Amygdala (tissue), 56 donors: Measurements from ENCODE around the gene RCE1.
A peak's percentile ranks its signal among the peaks of the same experiment; 100 is the strongest.

ENCODE experiments used
- DNase-seq, 56 donors: peaks; one replicate each; lab custom pipeline; 2025; lab: John Stamatoyannopoulos, UW

The RCE1 gene

GRCh38 chr11:66866511-66866986 lies 23.3 kb downstream of the RCE1 start:
- no peak for DNase-seq

GRCh38 chr11:66867425-66868040 lies 24.3 kb downstream of the RCE1 start:
- no peak for DNase-seq

DNA sequence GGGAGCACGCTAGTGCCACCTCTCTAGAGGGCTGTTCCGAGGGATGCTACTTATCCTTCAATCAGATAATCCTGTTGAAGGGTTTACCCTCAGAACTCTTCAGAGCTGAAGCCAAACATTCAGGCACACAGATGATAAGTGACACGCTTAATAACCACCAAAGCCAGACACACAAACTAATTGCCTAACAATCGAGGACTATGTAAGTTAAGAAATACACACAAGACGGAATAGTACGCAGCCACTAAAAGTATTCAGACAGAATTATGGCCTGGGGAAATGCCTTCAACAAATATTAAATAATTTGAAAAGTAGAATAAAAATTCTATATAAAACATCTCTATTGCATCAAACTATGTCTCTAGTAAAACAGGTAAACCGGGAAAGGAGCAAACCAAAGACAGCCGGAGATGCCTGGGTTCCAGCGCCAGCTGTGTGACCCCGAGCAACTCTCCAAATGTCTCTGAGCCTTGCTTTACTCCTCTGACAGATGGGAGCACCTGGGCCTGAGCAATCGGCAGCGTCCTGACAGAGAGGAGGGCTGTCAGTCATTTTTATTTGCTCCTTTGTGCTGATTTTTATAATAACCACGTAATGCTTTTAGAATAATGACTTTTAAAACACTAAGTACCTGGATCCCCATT lies 25.0 kb downstream of the RCE1 start:
- no peak for DNase-seq

DNA sequence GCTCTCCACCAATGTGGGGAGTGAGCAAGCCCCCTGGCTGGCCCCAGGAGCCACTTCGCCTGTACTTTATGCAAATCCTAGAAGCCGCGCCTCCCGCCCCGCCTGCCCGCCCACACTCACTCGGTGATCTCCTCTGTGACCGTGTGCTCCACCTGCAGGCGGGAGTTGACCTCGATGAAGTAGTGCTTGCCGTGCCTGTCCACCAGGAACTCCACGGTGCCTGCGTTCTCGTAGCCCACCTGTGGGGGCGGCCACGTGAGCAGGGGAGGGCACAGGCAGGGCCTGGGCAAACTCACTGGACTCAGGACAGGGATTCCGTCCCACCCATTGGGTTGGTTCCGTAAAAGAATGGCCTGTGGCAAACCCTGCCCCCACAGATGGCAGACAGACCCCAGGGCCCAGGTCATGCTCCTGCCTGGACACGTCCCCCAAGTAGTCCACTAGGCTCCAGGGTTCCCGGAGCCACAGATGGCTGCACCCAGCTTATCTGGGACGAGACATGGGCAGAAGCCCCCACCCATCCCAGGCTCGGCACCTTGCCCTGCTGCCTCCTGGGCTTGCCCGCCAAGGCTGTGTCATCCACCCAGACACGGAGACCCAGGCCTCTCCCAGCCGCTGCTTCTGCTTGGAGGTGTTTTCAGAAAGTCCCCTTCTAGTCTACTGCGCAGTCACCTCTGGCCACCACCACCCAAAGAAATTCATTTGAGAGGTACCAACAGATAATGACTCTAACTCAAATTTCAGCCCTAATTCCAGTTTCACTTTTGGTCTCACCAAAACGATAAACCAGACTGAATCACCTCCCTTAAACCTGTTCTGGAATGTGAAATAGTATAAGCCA lies 25.7 kb downstream of the RCE1 start:
- no peak for DNase-seq

DNA sequence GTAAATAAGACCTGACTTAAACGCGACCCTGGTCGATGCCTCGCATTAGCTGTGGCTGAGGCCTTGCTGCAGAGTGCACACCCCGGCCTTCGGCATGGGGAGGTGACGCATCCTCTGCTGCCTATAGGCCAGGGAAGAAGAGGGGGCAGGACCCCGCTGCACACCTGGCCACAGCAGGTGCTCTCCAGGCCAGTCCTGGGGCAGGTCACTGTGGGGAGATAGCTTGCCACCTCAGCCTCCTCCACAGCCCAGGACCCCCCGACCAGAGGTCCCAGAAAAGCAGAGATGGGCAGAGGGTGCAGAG lies 26.3 kb downstream of the RCE1 start:
- no peak for DNase-seq

- no peak for DNase-seq
These were observed 26.9 kb downstream of the RCE1 start for GRCh38 chr11:66870131-66870530.

DNA sequence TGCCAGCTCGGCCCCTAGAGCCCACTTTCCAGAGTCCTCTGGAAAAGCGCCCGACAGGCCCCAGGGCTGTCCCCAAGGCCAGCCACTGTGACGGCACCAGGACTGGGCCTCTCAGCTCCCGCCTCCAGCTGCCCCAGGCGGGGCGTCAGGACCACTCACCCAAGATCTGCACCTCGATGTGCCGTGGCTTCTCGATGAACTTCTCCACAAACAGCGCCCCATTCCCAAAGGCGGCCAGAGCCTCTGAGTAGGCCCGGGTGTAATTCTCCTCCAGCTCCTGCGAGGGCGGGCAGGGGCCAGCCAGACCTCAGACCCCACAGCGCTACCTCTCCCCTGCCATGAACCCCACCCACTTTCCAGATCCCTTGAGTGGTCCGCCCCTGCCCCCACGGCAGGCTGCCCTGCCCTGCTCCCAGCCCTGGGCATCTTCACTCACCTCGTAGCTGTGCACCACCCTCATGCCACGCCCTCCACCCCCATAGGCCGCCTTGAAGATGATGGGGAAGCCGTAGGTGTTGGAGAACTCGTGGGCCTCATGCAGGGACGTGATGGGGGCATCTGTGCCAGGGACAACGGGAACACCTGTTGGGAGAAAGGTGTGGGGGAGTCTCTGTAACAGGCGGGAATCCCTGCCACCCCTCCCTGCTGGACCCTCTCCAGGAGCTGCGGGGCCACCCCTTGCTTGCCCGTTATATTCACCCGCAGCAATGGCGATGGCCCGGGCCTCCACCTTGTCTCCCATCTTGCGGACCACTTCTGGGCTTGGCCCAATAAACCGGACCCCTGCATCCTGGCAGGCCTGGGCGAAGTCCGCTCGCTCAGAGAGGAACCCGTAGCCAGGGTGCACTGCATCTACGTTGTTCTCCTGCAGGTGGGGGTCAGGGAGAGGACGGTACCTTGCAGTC lies 27.6 kb downstream of the RCE1 start:
- DNase-seq = no peak

GRCh38 chr11:66871521-66871901 lies 28.3 kb downstream of the RCE1 start:
- DNase-seq = no peak

DNA sequence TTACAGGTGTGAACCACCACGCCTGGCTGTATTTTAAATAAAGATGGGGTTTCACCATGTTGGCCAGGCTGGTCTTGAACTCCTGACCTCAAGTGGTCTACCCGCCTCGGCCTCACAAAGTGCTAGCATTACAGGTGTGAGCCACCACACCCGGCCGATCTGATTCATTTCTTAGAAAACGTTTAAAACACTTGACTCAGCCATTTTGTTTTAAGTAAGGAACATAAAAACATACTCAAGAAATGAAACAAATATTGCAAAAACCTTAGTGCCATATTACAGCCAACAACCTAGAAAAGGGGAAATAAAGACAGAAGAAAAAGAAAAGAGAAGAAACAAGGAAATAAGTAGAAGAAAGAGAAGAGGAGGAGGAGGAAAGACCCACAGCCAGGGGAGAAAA lies 31.0 kb downstream of the RCE1 start:
- no peak for DNase-seq

- no peak for DNase-seq
These were observed 32.1 kb downstream of the RCE1 start for GRCh38 chr11:66875378-66875777.

- no peak for DNase-seq
These were observed 34.5 kb downstream of the RCE1 start for GRCh38 chr11:66877588-66878385.

DNA sequence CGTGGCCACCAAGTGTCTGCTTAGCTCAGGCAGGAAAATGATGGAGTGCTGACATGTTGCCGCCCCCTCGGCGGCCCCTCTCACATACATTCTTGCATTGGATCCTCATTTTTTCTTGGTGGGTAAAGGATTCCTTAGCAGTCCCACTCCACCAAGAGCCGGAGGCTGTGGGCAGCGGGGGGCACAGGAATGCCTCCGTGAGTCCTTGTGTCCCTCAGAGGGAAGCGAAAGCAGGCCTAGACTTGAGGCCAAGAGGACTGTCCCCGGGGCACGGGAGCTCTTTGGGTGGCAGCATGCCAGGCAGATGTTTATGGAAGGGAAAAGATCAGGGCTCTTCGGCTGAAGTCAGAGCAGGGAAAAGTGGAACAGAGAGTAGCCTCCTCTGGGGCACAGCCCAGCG lies 35.2 kb downstream of the RCE1 start:
- no peak for DNase-seq

- DNase-seq = no peak
These were observed 35.8 kb downstream of the RCE1 start for GRCh38 chr11:66879000-66879399.

DNA sequence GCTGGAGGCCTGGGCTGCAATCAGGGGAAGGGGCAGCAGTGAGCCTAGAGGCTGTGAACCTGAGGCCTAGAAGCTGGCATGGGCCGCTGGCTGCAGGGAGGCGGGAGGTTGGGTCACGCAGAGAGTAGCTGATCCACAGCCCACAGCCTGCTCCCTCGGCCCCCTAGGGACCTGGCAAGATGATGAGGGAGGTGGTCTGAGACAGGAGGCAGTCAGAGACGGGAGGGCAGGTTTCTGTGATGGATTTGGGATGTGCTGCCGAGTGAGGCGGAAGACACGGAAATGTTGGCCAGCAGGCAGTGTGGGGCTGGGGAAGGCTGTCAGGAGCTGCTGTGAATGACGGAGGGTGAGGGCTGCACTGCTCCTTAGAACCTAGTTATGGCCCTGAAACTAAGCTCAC lies 36.3 kb downstream of the RCE1 start:
- DNase-seq = no peak

- DNase-seq = no peak
These were observed 36.8 kb downstream of the RCE1 start for GRCh38 chr11:66879999-66880398.

DNA sequence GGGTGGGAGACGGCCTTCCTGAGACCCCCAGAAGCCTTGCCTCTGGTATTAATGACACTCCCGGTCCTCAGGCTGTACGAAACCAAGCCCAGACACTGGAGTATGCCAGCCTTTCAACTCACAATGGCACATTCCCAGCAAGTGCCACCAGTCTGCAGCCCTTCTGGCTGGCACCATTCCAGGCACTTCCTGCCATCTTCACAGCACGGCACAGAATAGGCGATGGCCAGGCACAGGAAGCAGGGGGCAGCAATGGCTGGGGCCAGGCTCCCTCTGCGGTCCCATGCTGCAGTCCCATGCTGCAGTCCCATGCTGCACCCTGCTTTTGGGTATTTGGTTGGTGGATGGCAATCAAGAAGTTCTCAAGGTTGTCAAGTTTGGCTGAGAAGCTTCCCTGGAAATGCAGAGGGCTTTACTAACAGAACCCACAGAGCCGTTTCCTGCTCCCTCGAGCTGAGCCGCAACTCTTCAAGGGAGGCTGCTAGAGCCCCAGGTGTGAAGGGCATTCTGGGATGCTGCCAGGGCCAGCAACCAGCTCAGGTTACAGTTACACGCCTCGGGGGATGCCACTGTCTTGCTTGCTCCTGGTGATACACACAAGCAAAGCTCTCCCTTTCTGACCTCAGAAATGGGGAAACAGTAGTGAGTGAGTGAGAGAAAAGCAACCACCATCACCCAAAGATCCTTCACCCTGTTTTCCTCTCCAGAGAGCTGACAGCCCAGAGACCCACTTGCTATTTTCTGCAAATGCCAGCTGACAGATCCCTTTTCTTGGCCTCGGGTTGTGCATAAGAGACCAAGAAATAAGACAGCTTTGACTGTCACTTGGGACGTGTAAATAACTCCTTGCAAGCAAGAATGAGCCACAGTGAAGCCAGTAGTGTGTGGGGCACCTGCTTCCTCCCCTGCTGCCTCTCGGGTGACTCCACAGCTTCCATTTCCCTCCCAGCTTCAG lies 37.5 kb downstream of the RCE1 start:
- peak in 43 of 56 donors; percentile 11 to 81 (median 46) for DNase-seq

DNA sequence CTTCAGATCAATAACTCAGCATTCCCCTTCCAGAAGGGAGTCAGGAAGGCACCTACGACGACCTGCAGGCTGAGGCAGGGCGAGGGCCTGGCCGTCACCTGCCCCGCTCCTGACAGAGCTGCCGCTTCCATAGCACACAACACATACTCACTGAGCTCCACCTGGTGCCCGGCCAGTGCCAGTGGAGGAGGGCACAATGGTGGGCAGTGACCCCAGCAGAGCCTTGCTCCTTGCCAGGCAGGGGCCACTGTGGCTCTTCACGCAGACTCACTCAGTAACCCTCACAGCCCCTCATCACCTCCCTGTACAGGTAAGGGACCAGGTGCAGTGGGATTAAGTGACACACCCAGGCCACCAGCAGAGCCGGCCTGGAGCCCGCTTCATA lies 38.2 kb downstream of the RCE1 start:
- DNase-seq = no peak

DNA sequence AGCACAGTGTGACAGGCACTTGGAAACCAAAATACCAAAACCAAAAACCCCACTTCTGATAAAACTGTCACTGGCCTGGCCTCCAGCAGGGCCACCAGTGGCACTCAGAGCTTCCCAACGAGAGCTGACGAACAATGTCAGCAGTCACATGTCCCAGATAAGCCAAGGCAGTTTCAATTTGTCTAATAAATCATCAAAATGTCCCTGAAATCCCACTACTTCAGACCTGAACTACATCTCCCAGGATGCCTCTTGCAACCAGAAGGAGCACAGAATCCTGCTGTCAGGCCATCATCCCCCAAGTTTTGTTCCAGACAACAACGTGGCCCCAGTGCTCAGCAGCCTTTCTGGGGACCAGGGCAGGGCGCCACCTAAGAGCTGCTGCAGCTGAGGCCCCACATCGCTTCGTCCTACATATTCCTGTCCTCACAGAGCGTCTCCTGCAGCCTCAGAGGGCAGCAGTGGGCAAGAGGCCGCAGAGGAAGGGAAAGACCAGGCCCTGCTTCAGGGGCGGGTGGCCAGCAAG lies 38.7 kb downstream of the RCE1 start:
- peak in 6 of 56 donors; percentile 26 to 61 (median 52) for DNase-seq
